GM12873 (cell line): Measurements from ENCODE around the gene ZKSCAN2.

Experiments used
- TF ChIP-seq, protein P1 (sequence below): IDR thresholded peaks from 2 replicates; pipeline ENCODE4 v1.5.1; 2012; ENCODE audit warnings: low read depth, mild to moderate bottlenecking, moderate library complexity, low read length, control low read depth; ENCODE audit not compliant: insufficient read depth; ENCODE audit errors: missing control alignments

Gene ZKSCAN2

DNA sequence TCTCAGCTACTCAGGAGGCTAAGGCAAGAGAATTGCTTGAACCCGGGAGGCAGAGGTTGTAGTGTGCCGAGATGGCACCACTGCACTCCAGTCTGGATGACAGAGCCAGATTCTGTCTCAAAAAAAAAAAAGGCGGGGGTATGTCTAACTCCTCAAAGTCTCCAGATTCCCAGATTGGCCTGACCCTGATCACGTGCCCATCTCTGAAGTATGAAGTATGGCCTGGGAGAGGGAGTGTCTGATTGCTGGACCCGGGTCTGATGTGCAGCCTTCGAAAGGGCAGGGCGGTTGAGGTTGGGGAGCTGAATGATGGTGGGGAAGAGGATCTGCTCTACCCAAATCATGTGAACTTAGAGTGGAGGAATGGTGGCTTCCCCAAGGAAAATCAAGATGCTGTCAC lies 58.2 kb downstream of the ZKSCAN2 start:
- TF ChIP-seq, protein P1, sequence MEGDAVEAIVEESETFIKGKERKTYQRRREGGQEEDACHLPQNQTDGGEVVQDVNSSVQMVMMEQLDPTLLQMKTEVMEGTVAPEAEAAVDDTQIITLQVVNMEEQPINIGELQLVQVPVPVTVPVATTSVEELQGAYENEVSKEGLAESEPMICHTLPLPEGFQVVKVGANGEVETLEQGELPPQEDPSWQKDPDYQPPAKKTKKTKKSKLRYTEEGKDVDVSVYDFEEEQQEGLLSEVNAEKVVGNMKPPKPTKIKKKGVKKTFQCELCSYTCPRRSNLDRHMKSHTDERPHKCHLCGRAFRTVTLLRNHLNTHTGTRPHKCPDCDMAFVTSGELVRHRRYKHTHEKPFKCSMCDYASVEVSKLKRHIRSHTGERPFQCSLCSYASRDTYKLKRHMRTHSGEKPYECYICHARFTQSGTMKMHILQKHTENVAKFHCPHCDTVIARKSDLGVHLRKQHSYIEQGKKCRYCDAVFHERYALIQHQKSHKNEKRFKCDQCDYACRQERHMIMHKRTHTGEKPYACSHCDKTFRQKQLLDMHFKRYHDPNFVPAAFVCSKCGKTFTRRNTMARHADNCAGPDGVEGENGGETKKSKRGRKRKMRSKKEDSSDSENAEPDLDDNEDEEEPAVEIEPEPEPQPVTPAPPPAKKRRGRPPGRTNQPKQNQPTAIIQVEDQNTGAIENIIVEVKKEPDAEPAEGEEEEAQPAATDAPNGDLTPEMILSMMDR, result no peak

DNA sequence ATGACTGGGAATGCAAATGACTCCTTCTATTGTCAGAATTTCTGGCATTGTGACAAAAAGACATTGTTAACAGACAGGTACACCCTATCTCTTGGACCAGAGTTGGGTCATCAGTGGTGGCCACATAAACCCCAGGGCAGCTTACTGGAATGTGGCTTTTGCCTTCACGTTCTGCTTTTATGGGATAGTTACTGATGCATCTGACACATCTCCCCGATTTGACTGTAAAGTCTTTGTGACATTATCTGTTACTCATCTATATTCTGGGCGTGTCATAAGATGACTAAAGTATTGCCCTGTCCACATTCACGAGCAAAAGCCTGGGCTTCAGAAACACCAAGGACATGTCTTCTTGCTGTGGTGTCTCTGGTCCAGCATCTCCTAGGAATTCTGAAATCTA lies 59.6 kb downstream of the ZKSCAN2 start:
- TF ChIP-seq, protein P1, result no peak

DNA sequence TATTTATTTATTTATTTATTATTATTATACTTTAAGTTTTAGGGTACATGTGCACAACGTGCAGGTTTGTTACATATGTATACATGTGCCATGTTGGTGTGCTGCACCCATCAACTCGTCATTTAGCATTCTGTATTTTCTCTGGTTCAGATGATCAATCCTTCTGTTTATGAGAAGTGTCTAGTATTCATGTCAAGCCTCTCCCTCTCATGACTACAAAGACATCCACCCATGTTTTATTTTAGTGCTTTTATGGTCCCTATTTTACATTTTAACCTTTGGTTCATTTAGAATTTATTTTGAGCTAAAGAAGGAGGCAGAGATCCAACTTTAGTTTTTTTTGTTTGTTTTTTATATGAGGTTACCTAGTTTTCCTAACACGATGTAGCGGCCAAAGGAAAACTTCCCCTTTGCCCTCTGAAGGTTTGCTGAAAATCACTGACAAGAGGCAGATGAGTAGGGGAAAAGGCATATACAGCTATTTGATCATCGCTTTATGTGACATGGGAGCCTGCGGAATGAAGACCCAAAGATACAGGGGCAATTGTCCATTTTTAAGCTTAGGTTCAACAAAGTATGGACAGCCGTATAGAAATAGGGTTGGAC lies 63.3 kb downstream of the ZKSCAN2 start:
- TF ChIP-seq, protein P1, result no peak

DNA sequence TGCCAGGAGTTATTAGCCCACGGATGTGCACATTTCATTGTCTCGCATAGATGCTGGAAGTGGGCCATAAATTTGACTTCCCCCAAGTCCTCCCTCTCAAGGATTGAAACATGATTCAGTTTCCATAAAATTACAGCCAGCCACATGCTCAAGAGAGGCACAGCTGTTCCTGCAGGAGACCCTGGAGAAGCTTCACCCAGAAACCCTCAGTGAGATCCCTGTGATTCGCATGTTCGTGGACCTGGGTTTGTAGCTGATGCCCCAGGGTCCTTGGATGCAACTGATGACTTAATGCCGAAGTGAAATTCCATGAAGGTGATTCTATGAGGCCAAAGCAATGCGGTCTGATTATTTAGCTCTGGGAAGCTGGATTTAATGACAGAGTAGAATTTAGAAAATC lies 65.5 kb downstream of the ZKSCAN2 start:
- TF ChIP-seq, protein P1, result no peak

DNA sequence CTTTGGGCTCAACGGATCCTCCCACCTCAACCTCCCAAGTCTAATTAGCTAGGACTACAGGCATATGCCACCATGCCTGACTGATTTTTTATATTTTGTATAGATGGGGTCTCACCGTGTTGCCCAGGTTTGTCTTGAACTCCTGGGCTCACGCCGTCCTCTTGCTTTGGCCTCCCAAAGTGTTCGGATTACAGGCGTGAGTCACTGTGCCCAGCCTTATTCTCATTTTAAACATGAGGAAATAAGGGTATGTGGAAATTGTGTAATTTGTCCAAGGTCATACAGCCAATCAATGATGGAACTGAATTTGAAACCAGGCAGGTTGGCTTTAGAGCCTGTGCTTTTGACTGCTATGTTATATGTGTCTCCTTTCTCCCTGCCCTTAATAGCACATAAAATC lies 68.3 kb downstream of the ZKSCAN2 start:
- TF ChIP-seq, protein P1, result no peak

DNA sequence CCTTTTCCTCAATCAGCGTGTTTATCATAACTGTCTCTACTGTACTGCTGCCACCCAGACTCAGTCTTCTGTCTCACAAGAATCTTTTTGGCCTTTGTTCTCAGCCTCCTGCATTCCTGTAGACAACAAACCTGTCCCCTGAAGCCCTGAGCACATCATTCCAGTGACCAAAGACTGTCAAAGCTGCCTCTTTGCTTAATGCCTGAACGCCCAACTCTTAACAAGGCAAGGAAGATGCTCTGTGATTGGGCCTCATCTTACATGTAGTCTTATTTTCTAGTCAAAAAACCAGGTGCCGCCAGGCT lies 70.2 kb downstream of the ZKSCAN2 start:
- TF ChIP-seq, protein P1, result no peak
